HG03520 (cell line): Measurements from ENCODE around the gene PZP.

ENCODE experiments used
- ATAC-seq: cut with Tn5 transposase; IDR thresholded peaks from one replicate; pipeline ENCODE4 v1.9.1; 2021; ENCODE audit warnings: mild to moderate bottlenecking, moderate library complexity; ENCODE audit not compliant: unreplicated experiment

Gene PZP

GRCh38 chr12:9104767-9105423 is 103.3 kb downstream of the PZP start:
- ATAC-seq, result no peak

- no peak for ATAC-seq
Measured at GRCh38 chr12:9104087-9104486, 104.1 kb downstream of the PZP start.

- ATAC-seq, result no peak
Measured at GRCh38 chr12:9103050-9103849, 104.9 kb downstream of the PZP start.

GRCh38 chr12:9101018-9101687 is 107.0 kb downstream of the PZP start:
- no peak for ATAC-seq

GRCh38 chr12:9099552-9100190 is 108.5 kb downstream of the PZP start:
- no peak for ATAC-seq
